Panc1 (cell line): Measurements from ENCODE around the gene SEMA4B. TPM values are rescaled to one million over a fixed set of nuclear protein-coding genes. Genes with fewer than 3 reads are reported as not detected.
A peak's percentile ranks its signal among the peaks of the same experiment; 100 is the strongest.

Source experiments
- ATAC-seq: fragments of 200-7000 bp; cut with Tn5 transposase; 2 replicates; pipeline ENCODE4 v1.9.1; 2020; ENCODE audit warnings: mild to moderate bottlenecking, moderate library complexity
- BruUV-seq: library from RNA; stranded (reverse); fragments of 400-500 nt; replicated peaks from 2 replicates; lab custom pipeline; 2021; lab: Mats Ljungman, UMichigan
- CTCF ChIA-PET: fragments of 300-600 bp; sonication (Branson Sonifier 250); formaldehyde crosslinking; loops from one replicate; lab custom pipeline; 2022; ENCODE audit warnings: antibody characterized with exemption; lab: Charles Lee
- POLR2A ChIA-PET: fragments of 300-600 bp; sonication (Branson Sonifier 250); formaldehyde crosslinking; loops from one replicate; lab custom pipeline; 2022; ENCODE audit warnings: antibody characterized with exemption; lab: Charles Lee
- DNase-seq: peaks from one replicate; pipeline ENCODE4 v3.0.0-alpha.2; 2010; ENCODE audit warnings: low read depth, low spot score
- H3K27ac ChIP-seq: 2 replicates; pipeline ENCODE4 v1.5.1; 2011; ENCODE audit warnings: mild to moderate bottlenecking, low read length, inconsistent platforms
- H3K27me3 ChIP-seq: fragments of 200-500 bp; sonication (Bioruptor generic); 2 replicates; pipeline ENCODE4 v1.6.0; 2014; ENCODE audit warnings: low read length, inconsistent platforms; ENCODE audit not compliant: control insufficient read depth, insufficient read depth
- H3K36me3 ChIP-seq: fragments of 200-500 bp; sonication (Bioruptor generic); 2 replicates; pipeline ENCODE4 v1.5.1; 2014; ENCODE audit warnings: inconsistent platforms, mild to moderate bottlenecking, low read length, moderate library complexity; ENCODE audit not compliant: control insufficient read depth, insufficient read depth
- H3K4me1 ChIP-seq: 2 replicates; pipeline ENCODE4 v1.5.1; 2011; ENCODE audit warnings: inconsistent platforms, mild to moderate bottlenecking, low read length, moderate library complexity; ENCODE audit not compliant: control insufficient read depth, insufficient read depth
- H3K4me3 ChIP-seq, 2 experiments: 2 replicates each; pipeline ENCODE4 v1.5.1; 2011 to 2012; ENCODE audit warnings: low read depth in 2 of 2, low read length in 2 of 2, mild to moderate bottlenecking in 2 of 2, inconsistent platforms in 1 of 2, moderate library complexity in 1 of 2
- H3K9me3 ChIP-seq: fragments of 200-500 bp; sonication (Bioruptor generic); 2 replicates; pipeline ENCODE4 v1.5.1; 2014; ENCODE audit warnings: low read depth, mild to moderate bottlenecking, inconsistent platforms, low read length, moderate library complexity; ENCODE audit not compliant: control insufficient read depth, insufficient read depth
- POLR2AphosphoS5 ChIP-seq: IDR thresholded peaks from 2 replicates; pipeline ENCODE4 v1.6.1; 2012; ENCODE audit warnings: mild to moderate bottlenecking, low read depth, low read length, moderate library complexity
- SIN3A ChIP-seq: IDR thresholded peaks from 2 replicates; pipeline ENCODE4 v1.6.1; 2012; ENCODE audit warnings: low read depth, mild to moderate bottlenecking, low read length, moderate library complexity, borderline replicate concordance; ENCODE audit not compliant: insufficient read depth
- TCF7L2 ChIP-seq: IDR thresholded peaks from 2 replicates; pipeline ENCODE4 v1.6.1; 2011; ENCODE audit warnings: mild to moderate bottlenecking, low read depth, low read length, inconsistent platforms
- in situ Hi-C: cut with HindIII; loops from 2 replicates; pipeline ENCODE4 v1.10.0; 2016; ENCODE audit warnings: low sequenced_read_pairs, low pct_unique_long_range_greater_than_20kb
- intact Hi-C: fragments of 100-400 bp; cut with micrococcal nuclease; formaldehyde crosslinking; loops from one replicate; pipeline ENCODE4 v1.10.0; 2022; ENCODE audit not compliant: unreplicated experiment
- total RNA-seq: library from RNA; stranded (reverse); gene quantifications from one replicate; pipeline ENCODE4 v1.2.1, GENCODE V29; 2021; ENCODE audit not compliant: unreplicated experiment
- TF ChIP-seq, protein P1 (sequence below): fragments of 450-650 bp; IDR thresholded peaks from 2 replicates; pipeline ENCODE4 v1.5.1; 2017; ENCODE audit warnings: mild to moderate bottlenecking
- TF ChIP-seq, protein P2 (sequence below), 2 experiments: IDR thresholded peaks; 2 replicates each; pipeline ENCODE4 v1.6.1; 2011 to 2012; ENCODE audit warnings: low read depth in 2 of 2, control low read depth in 1 of 2, low read length in 1 of 2, mild to moderate bottlenecking in 1 of 2, moderate library complexity in 1 of 2; ENCODE audit not compliant: insufficient read depth in 1 of 2

SEMA4B gene
- total RNA-seq, 1 experiment from 2014 or later = 600 TPM

DNA sequence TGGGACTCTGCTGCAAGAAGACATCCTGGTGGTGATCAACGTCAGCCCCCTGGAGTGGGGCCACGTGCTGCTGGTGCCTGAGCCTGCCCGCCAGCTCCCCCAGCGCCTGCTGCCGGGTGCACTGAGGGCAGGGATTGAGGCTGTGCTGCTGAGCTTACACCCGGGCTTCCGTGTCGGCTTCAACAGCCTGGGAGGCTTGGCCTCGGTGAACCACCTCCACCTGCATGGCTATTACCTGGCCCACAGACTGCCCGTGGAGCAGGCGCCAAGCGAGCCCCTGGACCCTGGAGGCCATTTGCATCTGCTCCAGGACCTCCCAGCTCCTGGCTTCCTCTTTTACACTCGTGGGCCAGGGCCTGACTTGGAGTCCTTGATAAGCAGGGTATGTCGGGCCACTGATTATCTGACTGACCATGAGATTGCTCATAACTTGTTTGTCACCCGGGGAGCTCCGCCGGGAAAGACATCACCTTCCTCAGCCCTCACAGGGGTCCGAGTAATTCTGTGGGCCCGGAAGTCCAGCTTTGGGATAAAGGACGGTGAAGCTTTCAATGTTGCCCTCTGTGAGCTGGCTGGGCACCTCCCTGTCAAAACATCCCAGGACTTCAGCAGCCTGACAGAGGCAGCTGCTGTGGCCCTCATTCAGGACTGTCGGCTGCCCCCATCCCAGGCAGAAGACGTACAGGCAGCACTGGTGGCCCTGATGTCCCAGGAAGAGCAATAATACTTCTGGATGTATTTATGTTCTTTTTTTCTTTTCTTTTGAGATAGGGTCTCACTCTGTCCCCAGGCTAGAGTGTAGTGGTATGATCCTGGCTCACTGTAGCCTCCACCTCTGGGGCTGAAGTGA lies 40.4 kb downstream of the SEMA4B start:
- H3K36me3 ChIP-seq = no peaks in the 10 kb centered on the region; the same call in 1 of the 2 replicates
- in situ Hi-C loops (no loop called here), intact Hi-C loops (no loop called here)
- no peaks in the 10 kb centered on the region for H3K4me1 ChIP-seq
- ATAC-seq (0 out of 2 replicates have a peak, but pooled peaks have one; percentile 15), DNase-seq (no peak)
- no peaks in the 10 kb centered on the region for H3K27me3 ChIP-seq
- CTCF ChIA-PET = no interaction called here
- H3K9me3 ChIP-seq = no peaks in the 10 kb centered on the region
- no TSS peak for BruUV-seq
- no peak overlapping the region for H3K27ac ChIP-seq
- POLR2A ChIA-PET = no interaction called here
- TF ChIP-seq, protein P1, sequence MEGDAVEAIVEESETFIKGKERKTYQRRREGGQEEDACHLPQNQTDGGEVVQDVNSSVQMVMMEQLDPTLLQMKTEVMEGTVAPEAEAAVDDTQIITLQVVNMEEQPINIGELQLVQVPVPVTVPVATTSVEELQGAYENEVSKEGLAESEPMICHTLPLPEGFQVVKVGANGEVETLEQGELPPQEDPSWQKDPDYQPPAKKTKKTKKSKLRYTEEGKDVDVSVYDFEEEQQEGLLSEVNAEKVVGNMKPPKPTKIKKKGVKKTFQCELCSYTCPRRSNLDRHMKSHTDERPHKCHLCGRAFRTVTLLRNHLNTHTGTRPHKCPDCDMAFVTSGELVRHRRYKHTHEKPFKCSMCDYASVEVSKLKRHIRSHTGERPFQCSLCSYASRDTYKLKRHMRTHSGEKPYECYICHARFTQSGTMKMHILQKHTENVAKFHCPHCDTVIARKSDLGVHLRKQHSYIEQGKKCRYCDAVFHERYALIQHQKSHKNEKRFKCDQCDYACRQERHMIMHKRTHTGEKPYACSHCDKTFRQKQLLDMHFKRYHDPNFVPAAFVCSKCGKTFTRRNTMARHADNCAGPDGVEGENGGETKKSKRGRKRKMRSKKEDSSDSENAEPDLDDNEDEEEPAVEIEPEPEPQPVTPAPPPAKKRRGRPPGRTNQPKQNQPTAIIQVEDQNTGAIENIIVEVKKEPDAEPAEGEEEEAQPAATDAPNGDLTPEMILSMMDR = no peak
- TF ChIP-seq, protein P2, sequence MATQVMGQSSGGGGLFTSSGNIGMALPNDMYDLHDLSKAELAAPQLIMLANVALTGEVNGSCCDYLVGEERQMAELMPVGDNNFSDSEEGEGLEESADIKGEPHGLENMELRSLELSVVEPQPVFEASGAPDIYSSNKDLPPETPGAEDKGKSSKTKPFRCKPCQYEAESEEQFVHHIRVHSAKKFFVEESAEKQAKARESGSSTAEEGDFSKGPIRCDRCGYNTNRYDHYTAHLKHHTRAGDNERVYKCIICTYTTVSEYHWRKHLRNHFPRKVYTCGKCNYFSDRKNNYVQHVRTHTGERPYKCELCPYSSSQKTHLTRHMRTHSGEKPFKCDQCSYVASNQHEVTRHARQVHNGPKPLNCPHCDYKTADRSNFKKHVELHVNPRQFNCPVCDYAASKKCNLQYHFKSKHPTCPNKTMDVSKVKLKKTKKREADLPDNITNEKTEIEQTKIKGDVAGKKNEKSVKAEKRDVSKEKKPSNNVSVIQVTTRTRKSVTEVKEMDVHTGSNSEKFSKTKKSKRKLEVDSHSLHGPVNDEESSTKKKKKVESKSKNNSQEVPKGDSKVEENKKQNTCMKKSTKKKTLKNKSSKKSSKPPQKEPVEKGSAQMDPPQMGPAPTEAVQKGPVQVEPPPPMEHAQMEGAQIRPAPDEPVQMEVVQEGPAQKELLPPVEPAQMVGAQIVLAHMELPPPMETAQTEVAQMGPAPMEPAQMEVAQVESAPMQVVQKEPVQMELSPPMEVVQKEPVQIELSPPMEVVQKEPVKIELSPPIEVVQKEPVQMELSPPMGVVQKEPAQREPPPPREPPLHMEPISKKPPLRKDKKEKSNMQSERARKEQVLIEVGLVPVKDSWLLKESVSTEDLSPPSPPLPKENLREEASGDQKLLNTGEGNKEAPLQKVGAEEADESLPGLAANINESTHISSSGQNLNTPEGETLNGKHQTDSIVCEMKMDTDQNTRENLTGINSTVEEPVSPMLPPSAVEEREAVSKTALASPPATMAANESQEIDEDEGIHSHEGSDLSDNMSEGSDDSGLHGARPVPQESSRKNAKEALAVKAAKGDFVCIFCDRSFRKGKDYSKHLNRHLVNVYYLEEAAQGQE (IDR thresholded peaks at IDR 0.05; ENCODE audit: insufficient read depth in 1 of 2, low read depth in 2 of 2, low read length in 1 of 2) = no peak
- TF ChIP-seq POLR2AphosphoS5 = no peak
- TF ChIP-seq TCF7L2 = no peak
- TF ChIP-seq SIN3A = no peak
- no peak overlapping the region for H3K4me3 ChIP-seq

DNA sequence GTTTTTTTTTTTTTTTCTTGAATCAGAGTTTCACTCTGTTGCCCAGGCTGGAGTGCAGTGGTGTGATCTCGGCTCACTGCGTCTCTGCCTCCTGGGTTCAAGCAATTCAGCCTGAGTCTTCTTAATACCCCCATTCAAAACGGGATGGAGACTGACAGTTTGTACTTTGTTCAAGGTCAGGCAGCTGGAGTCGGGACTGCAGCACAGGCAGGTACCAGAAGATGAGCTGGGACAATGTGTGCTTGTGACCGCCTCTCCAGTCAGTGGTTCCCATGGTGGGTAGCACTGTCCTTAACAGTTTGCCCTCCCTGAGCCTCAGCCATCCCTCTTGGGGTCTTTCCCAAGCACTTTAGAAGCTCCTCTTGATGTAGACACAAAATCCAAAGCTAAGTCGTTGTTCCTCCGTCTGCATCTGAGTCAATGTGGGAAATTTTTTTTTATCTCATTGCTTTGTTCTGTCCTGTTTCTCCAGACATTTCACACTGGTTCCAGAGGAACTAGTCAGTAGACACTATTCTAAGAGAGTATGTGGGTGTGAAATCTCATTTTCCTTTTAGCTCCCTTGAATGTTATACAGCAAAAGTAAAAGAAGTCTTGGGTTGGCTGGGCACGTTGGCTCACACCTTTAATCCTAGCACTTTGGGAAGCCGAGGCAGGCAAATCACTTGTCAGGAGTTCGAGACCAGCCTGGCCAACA lies 43.0 kb downstream of the SEMA4B start:
- H3K4me3 ChIP-seq = no peak overlapping the region
- no peak overlapping the region for H3K27ac ChIP-seq
- CTCF ChIA-PET = interaction anchor here (0.7 kb wide), 1 partner anchor 10 kb away, joined by 4 read pairs; the partner anchor contains the start of gene GDPGP1
- no TSS peak for BruUV-seq
- ATAC-seq (no peak), DNase-seq (no peak)
- intact Hi-C loops = no loop called here
- TF ChIP-seq, protein P2 (IDR thresholded peaks at IDR 0.05; ENCODE audit: insufficient read depth in 1 of 2, low read depth in 2 of 2, low read length in 1 of 2) = no peak
- TF ChIP-seq SIN3A = no peak
- TF ChIP-seq TCF7L2 = no peak
- no peak for TF ChIP-seq POLR2AphosphoS5
- TF ChIP-seq, protein P1 = no peak
- H3K4me1 ChIP-seq = no peaks in the 10 kb centered on the region
- in situ Hi-C loops = no loop called here
- POLR2A ChIA-PET = no interaction called here
- H3K36me3 ChIP-seq = no peaks in the 10 kb centered on the region
- H3K27me3 ChIP-seq = no peaks in the 10 kb centered on the region
- H3K9me3 ChIP-seq = no peaks in the 10 kb centered on the region
